Endothelial cell of umbilical vein (primary cell): Measurements from ENCODE around the gene RASSF5. TPM values are rescaled to one million over a fixed set of nuclear protein-coding genes. Genes with fewer than 3 reads are reported as not detected.

Experiments used
- BruUV-seq: library from RNA; stranded (reverse); fragments of 400-500 nt; replicated peaks from 2 replicates; lab custom pipeline; 2021; lab: Mats Ljungman, UMichigan
- CTCF ChIA-PET: fragments of 300-600, 350-600 bp; sonication (Branson Sonifier 250); formaldehyde crosslinking; loops from one replicate; lab custom pipeline; 2021; ENCODE audit warnings: antibody characterized with exemption, inconsistent platforms; lab: Charles Lee
- POLR2A ChIA-PET: fragments of 300-600, 350-600 bp; sonication (Branson Sonifier 250); formaldehyde crosslinking; loops from one replicate; lab custom pipeline; 2021; ENCODE audit warnings: antibody characterized with exemption, inconsistent platforms; lab: Charles Lee
- DNase-seq: peaks from one replicate; pipeline ENCODE4 v3.0.0-alpha.2; 2011; ENCODE audit warnings: low read depth, low spot score
- FAIRE-seq: peaks from 2 replicates; lab custom pipeline; 2011; peaks lifted over from hg19 to GRCh38; lab: Jason Lieb, UNC
- H2AFZ ChIP-seq: 2 replicates; pipeline ENCODE4 v1.6.0; 2012; ENCODE audit warnings: low read depth, low read length, control low read depth, inconsistent platforms
- H3K27ac ChIP-seq: 2 replicates; pipeline ENCODE4 v1.5.1; 2011; ENCODE audit warnings: low read depth, mild to moderate bottlenecking, control low read depth, low read length, moderate library complexity; ENCODE audit not compliant: insufficient read depth
- H3K27me3 ChIP-seq, 2 experiments: 2 replicates each; pipeline versions ENCODE4 v1.6.0 to v1.6.1; 2011; ENCODE audit warnings: low read length in 2 of 2, mixed read lengths in 1 of 2; ENCODE audit not compliant: control insufficient read depth in 2 of 2, insufficient read depth in 2 of 2
- H3K36me3 ChIP-seq, 2 experiments: 2 replicates in 1 of 2; 3 replicates in 1 of 2; pipeline ENCODE4 v1.5.1; 2011; ENCODE audit warnings: low read length in 2 of 2, mild to moderate bottlenecking in 1 of 2, moderate library complexity in 1 of 2; ENCODE audit not compliant: control insufficient read depth in 2 of 2, insufficient read depth in 2 of 2; ENCODE audit errors: extremely low read depth in 1 of 2
- H3K4me1 ChIP-seq: 3 replicates; pipeline ENCODE4 v1.5.1; 2011; ENCODE audit warnings: mild to moderate bottlenecking, low read length; ENCODE audit not compliant: control insufficient read depth, insufficient read depth; ENCODE audit errors: extremely low read depth
- H3K4me2 ChIP-seq: 2 replicates; pipeline ENCODE4 v1.6.1; 2011; ENCODE audit warnings: low read length, control low read depth, mixed read lengths; ENCODE audit not compliant: insufficient read depth
- H3K4me3 ChIP-seq, 3 experiments: fragments of 200-600 bp in 1 of 3; sonication (generic), shearing (Covaris generic) in 1 of 3; replicated peaks in 1 of 3; 2 replicates each; pipeline ENCODE4 v1.5.1; 2011 to 2016; ENCODE audit warnings: control low read depth in 3 of 3, low read length in 3 of 3, mild to moderate bottlenecking in 2 of 3, inconsistent platforms in 1 of 3, low read depth in 1 of 3, moderate library complexity in 1 of 3; ENCODE audit not compliant: insufficient read depth in 1 of 3
- H3K79me2 ChIP-seq: 2 replicates; pipeline ENCODE4 v1.6.0; 2012; ENCODE audit warnings: low read length, inconsistent platforms; ENCODE audit not compliant: control insufficient read depth, insufficient read depth
- H3K9ac ChIP-seq: replicated peaks from 2 replicates; pipeline ENCODE3; 2011; ENCODE audit warnings: low read length, control low read depth; ENCODE audit not compliant: insufficient read depth; ENCODE audit errors: extremely low read depth
- H3K9me1 ChIP-seq: replicated peaks from 3 replicates; pipeline ENCODE4 v1.6.0; 2011; ENCODE audit warnings: mild to moderate bottlenecking, low read length; ENCODE audit not compliant: control insufficient read depth, insufficient read depth; ENCODE audit errors: extremely low read depth
- H3K9me3 ChIP-seq: replicated peaks from 2 replicates; pipeline ENCODE4 v1.5.1; 2012; ENCODE audit warnings: low read length, inconsistent platforms; ENCODE audit not compliant: control insufficient read depth, insufficient read depth
- H4K20me1 ChIP-seq: replicated peaks from 2 replicates; pipeline ENCODE3; 2011; ENCODE audit warnings: mild to moderate bottlenecking, low read length; ENCODE audit not compliant: control insufficient read depth, insufficient read depth; ENCODE audit errors: extremely low read depth
- EZH2 ChIP-seq: IDR thresholded peaks from 2 replicates; pipeline ENCODE4 v1.6.1; 2012; ENCODE audit warnings: borderline replicate concordance, low read depth, mild to moderate bottlenecking, moderate library complexity, low read length, inconsistent platforms; ENCODE audit not compliant: severe bottlenecking
- FOS ChIP-seq: IDR thresholded peaks from 2 replicates; pipeline ENCODE4 v1.6.1; 2011; ENCODE audit warnings: mild to moderate bottlenecking, low read length, moderate library complexity, borderline replicate concordance; ENCODE audit not compliant: insufficient read depth
- GATA2 ChIP-seq: IDR thresholded peaks from 2 replicates; pipeline ENCODE4 v1.7.0; 2011; ENCODE audit warnings: low read depth, mild to moderate bottlenecking, moderate library complexity, mixed read lengths, low read length; ENCODE audit not compliant: insufficient read length, insufficient read depth
- JUN ChIP-seq: IDR thresholded peaks from 2 replicates; pipeline ENCODE4 v1.6.1; 2011; ENCODE audit warnings: borderline replicate concordance, low read depth; ENCODE audit not compliant: insufficient read length, insufficient read depth
- MYC ChIP-seq: IDR thresholded peaks from one replicate; pipeline ENCODE4 v1.6.1; 2011; ENCODE audit warnings: mild to moderate bottlenecking, low read depth, low read length
- POLR2A ChIP-seq: IDR thresholded peaks from 2 replicates; pipeline ENCODE4 v1.6.1; 2012; ENCODE audit warnings: low read depth, mild to moderate bottlenecking, control low read depth, low read length
- POLR2AphosphoS5 ChIP-seq: IDR thresholded peaks from 2 replicates; pipeline ENCODE4 v1.6.1; 2012; ENCODE audit warnings: low read depth, mild to moderate bottlenecking, control low read depth, low read length, moderate library complexity; ENCODE audit not compliant: insufficient read depth
- dilution Hi-C: fragments of 300-500 bp; cut with MboI; formaldehyde crosslinking; loops from one replicate; pipeline ENCODE4 v1.15.0; 2019; ENCODE audit warnings: low sequenced_read_pairs; ENCODE audit not compliant: extremely low pct_ligation_motif_present
- intact Hi-C: fragments of 100-400 bp; cut with micrococcal nuclease; formaldehyde crosslinking; loops from one replicate; pipeline ENCODE4 v1.10.0; 2022
- polyA plus RNA-seq, 4 experiments: library from polyadenylated mRNA; depleted of rRNA in 3 of 4; stranded (reverse) in 3 of 4; unstranded in 1 of 4; fragments of >200 nt; gene quantifications; 2 replicates each; pipeline versions ENCODE4 v1.2.1 to v1.2.3, GENCODE V29; 2011 to 2012; ENCODE audit warnings: missing spikeins in 1 of 4
- total RNA-seq: library from RNA; stranded (reverse); gene quantifications from 2 replicates; pipeline ENCODE4 v1.2.3, GENCODE V29; 2021
- TF ChIP-seq, protein P1 (sequence below), 2 donors: IDR thresholded peaks; 1 replicate in 1 of 2; 2 replicates in 1 of 2; pipeline ENCODE4 v1.5.1; 2011; ENCODE audit warnings: low read length in 2 of 2, mild to moderate bottlenecking in 2 of 2, moderate library complexity in 2 of 2, control low read depth in 1 of 2, inconsistent platforms in 1 of 2, low read depth in 1 of 2; ENCODE audit not compliant: insufficient read depth in 1 of 2; ENCODE audit errors: extremely low read depth in 1 of 2
- TF ChIP-seq, protein P2 (sequence below): IDR thresholded peaks from 2 replicates; pipeline ENCODE4 v1.6.1; 2011; ENCODE audit not compliant: insufficient read depth, insufficient read length

The RASSF5 gene
- total and polyA plus RNA-seq, 2 donors (not counting 3 experiments of a cell fraction or from before 2014, with no cell fraction given), result 0.23 to 0.60 TPM

DNA sequence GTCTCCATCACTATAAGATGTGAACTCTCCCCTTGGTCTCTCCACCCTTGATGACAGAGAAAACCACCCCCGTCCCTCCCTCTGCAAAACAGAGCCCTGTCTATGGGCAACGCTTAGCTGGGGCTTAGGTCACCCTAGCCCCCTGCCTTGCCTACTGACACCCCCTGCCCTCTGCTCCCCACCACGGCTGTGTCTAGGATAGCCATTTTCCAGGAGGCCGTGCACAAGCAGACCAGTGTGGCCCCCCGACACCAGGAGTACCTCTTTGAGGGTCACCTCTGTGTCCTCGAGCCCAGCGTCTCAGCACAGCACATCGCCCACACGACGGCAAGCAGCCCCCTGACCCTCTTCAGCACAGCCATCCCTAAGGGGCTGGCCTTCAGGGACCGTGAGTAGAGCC lies 28.6 kb upstream of the RASSF5 start:
- no peak overlapping the region for H3K4me3 ChIP-seq
- TF ChIP-seq EZH2 (no peak), MYC (no peak), FOS (no peak), JUN (no peak), GATA2 (no peak), POLR2AphosphoS5 (no peak), POLR2A (no peak)
- TF ChIP-seq, protein P1, sequence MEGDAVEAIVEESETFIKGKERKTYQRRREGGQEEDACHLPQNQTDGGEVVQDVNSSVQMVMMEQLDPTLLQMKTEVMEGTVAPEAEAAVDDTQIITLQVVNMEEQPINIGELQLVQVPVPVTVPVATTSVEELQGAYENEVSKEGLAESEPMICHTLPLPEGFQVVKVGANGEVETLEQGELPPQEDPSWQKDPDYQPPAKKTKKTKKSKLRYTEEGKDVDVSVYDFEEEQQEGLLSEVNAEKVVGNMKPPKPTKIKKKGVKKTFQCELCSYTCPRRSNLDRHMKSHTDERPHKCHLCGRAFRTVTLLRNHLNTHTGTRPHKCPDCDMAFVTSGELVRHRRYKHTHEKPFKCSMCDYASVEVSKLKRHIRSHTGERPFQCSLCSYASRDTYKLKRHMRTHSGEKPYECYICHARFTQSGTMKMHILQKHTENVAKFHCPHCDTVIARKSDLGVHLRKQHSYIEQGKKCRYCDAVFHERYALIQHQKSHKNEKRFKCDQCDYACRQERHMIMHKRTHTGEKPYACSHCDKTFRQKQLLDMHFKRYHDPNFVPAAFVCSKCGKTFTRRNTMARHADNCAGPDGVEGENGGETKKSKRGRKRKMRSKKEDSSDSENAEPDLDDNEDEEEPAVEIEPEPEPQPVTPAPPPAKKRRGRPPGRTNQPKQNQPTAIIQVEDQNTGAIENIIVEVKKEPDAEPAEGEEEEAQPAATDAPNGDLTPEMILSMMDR (IDR thresholded peaks at IDR 0.05; ENCODE audit: extremely low read depth in 1 of 2, insufficient read depth in 1 of 2, low read depth in 1 of 2, low read length in 2 of 2), result no peak
- TF ChIP-seq, protein P2, sequence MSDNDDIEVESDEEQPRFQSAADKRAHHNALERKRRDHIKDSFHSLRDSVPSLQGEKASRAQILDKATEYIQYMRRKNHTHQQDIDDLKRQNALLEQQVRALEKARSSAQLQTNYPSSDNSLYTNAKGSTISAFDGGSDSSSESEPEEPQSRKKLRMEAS, result no peak
- DNase-seq (no peak), FAIRE-seq (no peak)
- H3K27me3 ChIP-seq, result no peaks in the 10 kb centered on the region
- peaks cover 3 to 48% of the 10 kb centered on the region in 2 experiments for H3K36me3 ChIP-seq
- no peak overlapping the region for H3K4me2 ChIP-seq
- no peak overlapping the region for H3K27ac ChIP-seq
- intact Hi-C loops, result loop anchor here (1.0 to 2.0 kb wide), 3 partner anchors 66 to 186 kb away; no protein-coding TSS in a partner anchor
- POLR2A ChIA-PET, result no interaction called here
- no peaks in the 10 kb centered on the region for H3K4me1 ChIP-seq
- no peaks in the 10 kb centered on the region for H3K9me3 ChIP-seq
- dilution Hi-C loops, result no loop called here
- no peak overlapping the region for H2AFZ ChIP-seq
- no peak overlapping the region for H3K9ac ChIP-seq
- H3K9me1 ChIP-seq, result no peaks in the 10 kb centered on the region
- CTCF ChIA-PET, result interaction anchor here (0.8 to 3.6 kb wide), 27 partner anchors 8 to 503 kb away, joined by 3 to 97 read pairs (median 7); partner anchors contain the start of genes DYRK3, EIF2D, IKBKE and RASSF5
- H4K20me1 ChIP-seq, result no peaks in the 10 kb centered on the region
- no peaks in the 10 kb centered on the region for H3K79me2 ChIP-seq
- no TSS peak for BruUV-seq
